ENCODE measurements around the gene SLC6A19. TPM values are rescaled to one million over a fixed set of nuclear protein-coding genes. Genes with fewer than 3 reads are reported as not detected.

SLC6A19 gene
- total RNA-seq, 1 experiment from 2014 or later, result 0.04 TPM

- TF ChIP-seq EMX1 (CRISPR knock-in tag; IDR thresholded peaks at IDR 0.05) (no peak), JAZF1 (CRISPR knock-in tag; IDR thresholded peaks at IDR 0.05) (no peak), IRF2 (CRISPR knock-in tag; IDR thresholded peaks at IDR 0.05; ENCODE audit: borderline replicate concordance, low read depth) (no peak), ZBTB21 (CRISPR knock-in tag; IDR thresholded peaks at IDR 0.05; ENCODE audit: borderline replicate concordance) (peak; percentile 92), PRRX2 (CRISPR knock-in tag; IDR thresholded peaks at IDR 0.05) (no peak), ERG (CRISPR knock-in tag; IDR thresholded peaks at IDR 0.05) (no peak), ZNF263 (CRISPR knock-in tag; IDR thresholded peaks at IDR 0.05; ENCODE audit: low read depth) (peak; percentile 54; the same call in 1 of the 2 replicates), ZNF671 (CRISPR knock-in tag; IDR thresholded peaks at IDR 0.05) (no peak), USF2 (CRISPR knock-in tag; IDR thresholded peaks at IDR 0.05) (0 out of 2 replicates have a peak, but pooled peaks have one; percentile 32), CREM (CRISPR knock-in tag; IDR thresholded peaks at IDR 0.05) (peak; percentile 87), IRF1 (CRISPR knock-in tag; IDR thresholded peaks at IDR 0.05) (no peak), JUN (CRISPR knock-in tag; IDR thresholded peaks at IDR 0.05) (0 out of 2 replicates have a peak, but pooled peaks have one; percentile 40), NR2C2 (CRISPR knock-in tag; IDR thresholded peaks at IDR 0.05) (0 out of 2 replicates have a peak, but pooled peaks have one; percentile 52), E2F4 (CRISPR knock-in tag; IDR thresholded peaks at IDR 0.05; ENCODE audit: borderline replicate concordance, low read depth) (no peak; the same call in 1 of the 2 replicates), RELA (CRISPR knock-in tag; IDR thresholded peaks at IDR 0.05; ENCODE audit: borderline replicate concordance) (peak; percentile 89), MAX (CRISPR knock-in tag; IDR thresholded peaks at IDR 0.05) (peak; percentile 67; the same call in 1 of the 2 replicates), OVOL2 (CRISPR knock-in tag; IDR thresholded peaks at IDR 0.05; ENCODE audit: borderline replicate concordance) (no peak), RORB (CRISPR knock-in tag; IDR thresholded peaks at IDR 0.05) (no peak), MYBL2 (CRISPR knock-in tag; IDR thresholded peaks at IDR 0.05) (peak; percentile 68; the same call in 1 of the 2 replicates), MXD4 (CRISPR knock-in tag; IDR thresholded peaks at IDR 0.05; ENCODE audit: borderline replicate concordance) (no peak), ZNF425 (CRISPR knock-in tag; conservative IDR thresholded peaks at IDR 0.05) (no peak), NR3C1 (CRISPR knock-in tag; conservative IDR thresholded peaks at IDR 0.05; ENCODE audit: low read depth) (no peak), CTCF (IDR thresholded peaks at IDR 0.05) (no peak), USF1 (CRISPR knock-in tag; IDR thresholded peaks at IDR 0.05) (peak; percentile 74; the same call in 1 of the 2 replicates), ZNF138 (CRISPR knock-in tag; conservative IDR thresholded peaks at IDR 0.05) (peak; percentile 48; the same call in 1 of the 2 replicates), ZNF423 (CRISPR knock-in tag; IDR thresholded peaks at IDR 0.05) (peak; percentile 20; the same call in 1 of the 2 replicates), GABPB1 (CRISPR knock-in tag; IDR thresholded peaks at IDR 0.05) (peak; percentile 65; the same call in 1 of the 2 replicates), ZBTB43 (CRISPR knock-in tag; IDR thresholded peaks at IDR 0.05) (peak; percentile 53; the same call in 1 of the 2 replicates), ESRRA (CRISPR knock-in tag; IDR thresholded peaks at IDR 0.05; ENCODE audit: borderline replicate concordance) (peak; percentile 92)
These were observed 45.5 kb downstream of the SLC6A19 start (continued) for GRCh38 chr5:1246711-1247431.
